ENCODE measurements around the gene DOCK4. TPM values are rescaled to one million over a fixed set of nuclear protein-coding genes. Genes with fewer than 3 reads are reported as not detected.

Gene DOCK4
- total RNA-seq, 1 donor from 2014 or later: 44.1 TPM

DNA sequence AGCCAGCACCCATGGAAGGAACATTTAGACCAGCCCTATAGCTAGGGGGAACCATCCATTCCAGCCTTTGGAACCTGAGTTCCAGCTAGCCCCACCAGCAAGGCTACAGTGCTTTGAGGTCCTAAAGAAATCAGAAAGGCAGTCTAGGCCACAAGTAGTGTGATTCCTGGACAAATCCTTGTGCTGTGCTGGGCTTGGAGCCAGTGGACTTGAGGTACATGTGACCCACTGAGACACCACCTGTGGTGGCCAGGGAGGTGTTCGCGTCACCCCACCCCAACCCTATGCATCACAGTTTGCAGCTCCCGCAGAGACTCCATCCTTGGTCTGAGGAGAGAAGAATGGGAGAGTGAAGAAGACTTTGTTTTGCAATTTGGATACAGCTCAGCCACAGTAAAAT lies 32.1 kb upstream of the DOCK4 start:
- Mint-ChIP-seq H3K9me3 (ENCODE audit: unreplicated experiment) (peaks cover 28% of the 10 kb centered on the region), H3K36me3 (ENCODE audit: unreplicated experiment) (peaks cover 5% of the 10 kb centered on the region), H3K27ac (ENCODE audit: unreplicated experiment) (no peak overlapping the region), H3K4me3 (ENCODE audit: unreplicated experiment) (no peak overlapping the region), H3K27me3 (ENCODE audit: unreplicated experiment) (no peaks in the 10 kb centered on the region), H3K4me1 (ENCODE audit: unreplicated experiment) (peaks cover 6% of the 10 kb centered on the region)
- no peak for DNase-seq (ENCODE audit: extremely low spot score, unreplicated experiment)
- TF ChIP-seq, protein P1, sequence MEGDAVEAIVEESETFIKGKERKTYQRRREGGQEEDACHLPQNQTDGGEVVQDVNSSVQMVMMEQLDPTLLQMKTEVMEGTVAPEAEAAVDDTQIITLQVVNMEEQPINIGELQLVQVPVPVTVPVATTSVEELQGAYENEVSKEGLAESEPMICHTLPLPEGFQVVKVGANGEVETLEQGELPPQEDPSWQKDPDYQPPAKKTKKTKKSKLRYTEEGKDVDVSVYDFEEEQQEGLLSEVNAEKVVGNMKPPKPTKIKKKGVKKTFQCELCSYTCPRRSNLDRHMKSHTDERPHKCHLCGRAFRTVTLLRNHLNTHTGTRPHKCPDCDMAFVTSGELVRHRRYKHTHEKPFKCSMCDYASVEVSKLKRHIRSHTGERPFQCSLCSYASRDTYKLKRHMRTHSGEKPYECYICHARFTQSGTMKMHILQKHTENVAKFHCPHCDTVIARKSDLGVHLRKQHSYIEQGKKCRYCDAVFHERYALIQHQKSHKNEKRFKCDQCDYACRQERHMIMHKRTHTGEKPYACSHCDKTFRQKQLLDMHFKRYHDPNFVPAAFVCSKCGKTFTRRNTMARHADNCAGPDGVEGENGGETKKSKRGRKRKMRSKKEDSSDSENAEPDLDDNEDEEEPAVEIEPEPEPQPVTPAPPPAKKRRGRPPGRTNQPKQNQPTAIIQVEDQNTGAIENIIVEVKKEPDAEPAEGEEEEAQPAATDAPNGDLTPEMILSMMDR (IDR thresholded peaks at IDR 0.05): no peak

GRCh38 chr7:112236597-112236996 lies 30.4 kb upstream of the DOCK4 start:
- H3K27me3 Mint-ChIP-seq (ENCODE audit: unreplicated experiment): no peaks in the 10 kb centered on the region
- no peak for DNase-seq (ENCODE audit: extremely low spot score, unreplicated experiment)
- H3K9me3 Mint-ChIP-seq (ENCODE audit: unreplicated experiment): peaks cover 23% of the 10 kb centered on the region
- H3K36me3 Mint-ChIP-seq (ENCODE audit: unreplicated experiment): peaks cover 5% of the 10 kb centered on the region
- peaks cover 7% of the 10 kb centered on the region for H3K4me1 Mint-ChIP-seq (ENCODE audit: unreplicated experiment)
- no peak overlapping the region for H3K4me3 Mint-ChIP-seq (ENCODE audit: unreplicated experiment)
- TF ChIP-seq, protein P1 (IDR thresholded peaks at IDR 0.05): no peak
- no peak overlapping the region for H3K27ac Mint-ChIP-seq (ENCODE audit: unreplicated experiment)

DNA sequence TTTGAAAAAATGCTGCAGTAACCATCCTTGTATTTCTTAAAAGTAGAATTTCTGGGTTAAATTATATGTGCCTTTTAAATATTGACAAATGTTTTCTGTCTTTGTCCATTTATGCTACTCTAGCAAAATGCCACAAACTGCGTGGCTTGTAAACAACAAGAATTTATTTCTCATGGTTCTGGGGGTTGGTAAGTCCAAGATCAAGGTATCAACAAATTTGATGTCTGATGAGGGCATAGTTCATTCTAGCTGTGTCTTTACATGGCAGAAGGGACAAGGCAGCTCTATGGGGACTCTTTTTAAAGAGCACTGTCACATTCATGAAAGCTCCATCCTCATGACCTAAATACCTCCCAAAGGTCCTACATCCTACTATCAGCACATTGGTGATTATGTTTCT lies 27.9 kb upstream of the DOCK4 start:
- H3K9me3 Mint-ChIP-seq (ENCODE audit: unreplicated experiment): peaks cover 3% of the 10 kb centered on the region
- TF ChIP-seq, protein P1 (IDR thresholded peaks at IDR 0.05): no peak
- peaks cover 10% of the 10 kb centered on the region for H3K4me1 Mint-ChIP-seq (ENCODE audit: unreplicated experiment)
- no peak overlapping the region for H3K4me3 Mint-ChIP-seq (ENCODE audit: unreplicated experiment)
- H3K36me3 Mint-ChIP-seq (ENCODE audit: unreplicated experiment): peaks cover 4% of the 10 kb centered on the region
- DNase-seq (ENCODE audit: extremely low spot score, unreplicated experiment): no peak
- H3K27me3 Mint-ChIP-seq (ENCODE audit: unreplicated experiment): no peaks in the 10 kb centered on the region
- no peak overlapping the region for H3K27ac Mint-ChIP-seq (ENCODE audit: unreplicated experiment)

DNA sequence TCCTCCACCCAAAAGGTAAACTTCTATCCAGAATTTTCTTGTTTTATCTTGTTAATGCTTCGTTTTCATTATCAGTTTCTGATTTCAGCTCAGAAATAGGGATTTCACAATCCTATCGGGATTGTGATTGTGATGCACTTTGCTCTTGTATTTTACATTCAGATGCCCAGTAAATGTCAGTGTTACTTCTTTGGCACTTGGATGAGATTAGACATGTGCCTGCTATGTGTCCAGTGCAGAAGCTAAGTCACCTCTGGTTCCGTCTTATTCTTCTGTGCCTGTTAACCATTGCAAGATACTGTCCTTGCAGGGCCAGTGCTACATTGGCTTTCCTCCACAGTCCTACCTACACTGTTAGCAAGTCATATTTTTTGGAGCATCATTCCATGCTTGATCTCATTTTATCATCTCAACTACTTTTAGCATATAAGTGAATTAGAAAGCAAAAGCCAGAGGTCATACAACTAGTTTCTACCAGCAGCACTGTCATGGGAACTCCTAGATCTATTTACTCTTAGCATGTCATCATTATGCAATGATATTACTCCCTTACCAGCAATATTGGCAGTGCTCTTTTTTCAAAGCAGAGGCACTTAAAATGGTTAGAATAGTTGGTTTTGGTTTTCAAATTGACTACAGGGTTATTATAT lies 27.0 kb upstream of the DOCK4 start:
- Mint-ChIP-seq H3K27ac (ENCODE audit: unreplicated experiment) (no peak overlapping the region), H3K9me3 (ENCODE audit: unreplicated experiment) (no peaks in the 10 kb centered on the region), H3K4me1 (ENCODE audit: unreplicated experiment) (peaks cover 6% of the 10 kb centered on the region), H3K36me3 (ENCODE audit: unreplicated experiment) (peaks cover 4% of the 10 kb centered on the region), H3K4me3 (ENCODE audit: unreplicated experiment) (no peak overlapping the region), H3K27me3 (ENCODE audit: unreplicated experiment) (no peaks in the 10 kb centered on the region)
- TF ChIP-seq, protein P1 (IDR thresholded peaks at IDR 0.05): no peak
- DNase-seq (ENCODE audit: extremely low spot score, unreplicated experiment): no peak

GRCh38 chr7:112232212-112232978 lies 26.2 kb upstream of the DOCK4 start:
- no peaks in the 10 kb centered on the region for H3K9me3 Mint-ChIP-seq (ENCODE audit: unreplicated experiment)
- H3K27me3 Mint-ChIP-seq (ENCODE audit: unreplicated experiment): no peaks in the 10 kb centered on the region
- TF ChIP-seq, protein P1 (IDR thresholded peaks at IDR 0.05): no peak
- H3K27ac Mint-ChIP-seq (ENCODE audit: unreplicated experiment): no peak overlapping the region
- no peak for DNase-seq (ENCODE audit: extremely low spot score, unreplicated experiment)
- peaks cover 6% of the 10 kb centered on the region for H3K36me3 Mint-ChIP-seq (ENCODE audit: unreplicated experiment)
- H3K4me1 Mint-ChIP-seq (ENCODE audit: unreplicated experiment): peaks cover 6% of the 10 kb centered on the region
- H3K4me3 Mint-ChIP-seq (ENCODE audit: unreplicated experiment): no peak overlapping the region

All from osteocyte (in vitro differentiated cells).